ENCODE results near the gene AGO1.
"Not testable (repeated sequence)": the region's sequence is repeated elsewhere in the genome, so short reads cannot be mapped to it uniquely, and the experiment has no call there.

The AGO1 gene

GRCh38 chr1:35971601-35972000, 88.6 kb downstream of the AGO1 start:
- TF ChIP-seq, protein P1, sequence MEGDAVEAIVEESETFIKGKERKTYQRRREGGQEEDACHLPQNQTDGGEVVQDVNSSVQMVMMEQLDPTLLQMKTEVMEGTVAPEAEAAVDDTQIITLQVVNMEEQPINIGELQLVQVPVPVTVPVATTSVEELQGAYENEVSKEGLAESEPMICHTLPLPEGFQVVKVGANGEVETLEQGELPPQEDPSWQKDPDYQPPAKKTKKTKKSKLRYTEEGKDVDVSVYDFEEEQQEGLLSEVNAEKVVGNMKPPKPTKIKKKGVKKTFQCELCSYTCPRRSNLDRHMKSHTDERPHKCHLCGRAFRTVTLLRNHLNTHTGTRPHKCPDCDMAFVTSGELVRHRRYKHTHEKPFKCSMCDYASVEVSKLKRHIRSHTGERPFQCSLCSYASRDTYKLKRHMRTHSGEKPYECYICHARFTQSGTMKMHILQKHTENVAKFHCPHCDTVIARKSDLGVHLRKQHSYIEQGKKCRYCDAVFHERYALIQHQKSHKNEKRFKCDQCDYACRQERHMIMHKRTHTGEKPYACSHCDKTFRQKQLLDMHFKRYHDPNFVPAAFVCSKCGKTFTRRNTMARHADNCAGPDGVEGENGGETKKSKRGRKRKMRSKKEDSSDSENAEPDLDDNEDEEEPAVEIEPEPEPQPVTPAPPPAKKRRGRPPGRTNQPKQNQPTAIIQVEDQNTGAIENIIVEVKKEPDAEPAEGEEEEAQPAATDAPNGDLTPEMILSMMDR (conservative IDR thresholded peaks at IDR 0.05; ENCODE audit: low read length), result no peak
- no peak for DNase-seq (ENCODE audit: low read depth)
- H3K4me3 ChIP-seq (ENCODE audit: low read length), result no peak overlapping the region

DNA sequence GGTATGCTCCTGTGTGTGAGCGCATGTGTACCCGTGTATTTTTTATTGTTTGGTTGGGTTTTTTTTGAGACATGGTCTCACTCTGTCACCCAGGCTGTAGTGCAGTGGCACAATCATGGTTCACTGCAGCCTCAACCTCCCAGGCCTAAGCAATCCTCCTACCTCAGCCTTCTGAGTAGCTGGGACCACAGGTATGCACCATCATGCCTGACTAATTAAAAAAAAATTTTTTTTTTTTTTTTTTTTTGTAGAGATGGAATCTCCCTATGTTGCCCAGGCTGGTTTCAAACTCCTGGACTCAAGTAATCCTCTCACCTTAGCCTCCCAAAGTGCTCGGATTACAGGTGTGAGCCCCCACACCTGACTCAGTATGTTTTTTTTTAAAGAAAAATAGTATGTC, 89.6 kb downstream of the AGO1 start:
- H3K4me3 ChIP-seq (ENCODE audit: low read length); DNase-seq (ENCODE audit: low read depth): not testable (repeated sequence)

DNA sequence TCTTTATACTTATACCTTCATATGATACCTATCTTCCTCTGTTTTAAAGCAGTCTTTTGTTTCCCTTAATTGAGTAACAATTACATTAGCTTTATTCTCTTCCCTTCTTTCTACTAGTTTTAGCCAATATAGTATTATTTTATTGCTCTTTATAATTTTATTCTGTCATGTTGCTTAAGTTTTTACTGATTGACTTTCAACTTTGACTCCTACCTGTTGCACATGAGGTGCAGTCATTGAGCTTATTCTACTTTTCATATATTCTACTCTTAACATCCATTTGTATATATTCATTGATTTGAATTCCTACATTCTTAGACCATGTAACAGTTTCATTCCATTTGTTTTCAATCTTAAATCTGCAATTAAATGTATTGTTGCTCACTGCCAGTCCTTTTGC, 97.1 kb downstream of the AGO1 start:
- TF ChIP-seq, protein P1 (conservative IDR thresholded peaks at IDR 0.05; ENCODE audit: low read length), result no peak
- DNase-seq (ENCODE audit: low read depth), result no peak
- H3K4me3 ChIP-seq (ENCODE audit: low read length), result no peak overlapping the region

Measured in AG10803 (cell line).